HG03060 (cell line): ENCODE data around the gene IL1F10.
"Not testable (repeated sequence)": the region's sequence is repeated elsewhere in the genome, so short reads cannot be mapped to it uniquely, and the experiment has no call there.

Source experiments
- ATAC-seq: cut with Tn5 transposase; IDR thresholded peaks from one replicate; pipeline ENCODE4 v1.9.1; 2021; ENCODE audit warnings: low read depth, moderate number of reproducible peaks; ENCODE audit not compliant: unreplicated experiment

Gene IL1F10

GRCh38 chr2:113078350-113078839, 10.6 kb downstream of the IL1F10 start:
- no peak for ATAC-seq

GRCh38 chr2:113079131-113079530, 11.4 kb downstream of the IL1F10 start:
- ATAC-seq: no peak

GRCh38 chr2:113080134-113080533, 12.4 kb downstream of the IL1F10 start:
- ATAC-seq: no peak

GRCh38 chr2:113081488-113082210, 13.9 kb downstream of the IL1F10 start:
- ATAC-seq: no peak

- ATAC-seq: no peak
Observed at GRCh38 chr2:113083296-113083695, 15.5 kb downstream of the IL1F10 start.

- ATAC-seq: no peak
Observed at GRCh38 chr2:113084249-113085000, 16.7 kb downstream of the IL1F10 start.

- no peak for ATAC-seq
Observed at GRCh38 chr2:113085542-113085941, 17.8 kb downstream of the IL1F10 start.

GRCh38 chr2:113088213-113088992, 20.6 kb downstream of the IL1F10 start:
- ATAC-seq: no peak

- no peak for ATAC-seq
Observed at GRCh38 chr2:113089916-113090315, 22.1 kb downstream of the IL1F10 start.

GRCh38 chr2:113091231-113091896, 23.6 kb downstream of the IL1F10 start:
- ATAC-seq: no peak

- ATAC-seq: no peak
Observed at GRCh38 chr2:113092864-113093612, 25.3 kb downstream of the IL1F10 start.

GRCh38 chr2:113093613-113093977, 25.8 kb downstream of the IL1F10 start:
- no peak for ATAC-seq

GRCh38 chr2:113096306-113096705, 28.5 kb downstream of the IL1F10 start:
- not testable (repeated sequence) for ATAC-seq

GRCh38 chr2:113096842-113097618, 29.3 kb downstream of the IL1F10 start:
- ATAC-seq: not testable (repeated sequence)

- no peak for ATAC-seq
Observed at GRCh38 chr2:113098041-113098440, 30.3 kb downstream of the IL1F10 start.

GRCh38 chr2:113098532-113098931, 30.8 kb downstream of the IL1F10 start:
- no peak for ATAC-seq

- no peak for ATAC-seq
Observed at GRCh38 chr2:113102133-113102532, 34.4 kb downstream of the IL1F10 start.

GRCh38 chr2:113103277-113103676, 35.5 kb downstream of the IL1F10 start:
- no peak for ATAC-seq

GRCh38 chr2:113104054-113104611, 36.4 kb downstream of the IL1F10 start:
- no peak for ATAC-seq
